GM19328 (cell line): Measurements from ENCODE around the gene CHL1.
"Not testable (repeated sequence)": the region's sequence is repeated elsewhere in the genome, so short reads cannot be mapped to it uniquely, and the experiment has no call there.

ENCODE experiments used
- ATAC-seq: cut with Tn5 transposase; IDR thresholded peaks from one replicate; pipeline ENCODE4 v1.9.1; 2021; ENCODE audit warnings: mild to moderate bottlenecking, moderate library complexity; ENCODE audit not compliant: unreplicated experiment

The CHL1 gene

DNA sequence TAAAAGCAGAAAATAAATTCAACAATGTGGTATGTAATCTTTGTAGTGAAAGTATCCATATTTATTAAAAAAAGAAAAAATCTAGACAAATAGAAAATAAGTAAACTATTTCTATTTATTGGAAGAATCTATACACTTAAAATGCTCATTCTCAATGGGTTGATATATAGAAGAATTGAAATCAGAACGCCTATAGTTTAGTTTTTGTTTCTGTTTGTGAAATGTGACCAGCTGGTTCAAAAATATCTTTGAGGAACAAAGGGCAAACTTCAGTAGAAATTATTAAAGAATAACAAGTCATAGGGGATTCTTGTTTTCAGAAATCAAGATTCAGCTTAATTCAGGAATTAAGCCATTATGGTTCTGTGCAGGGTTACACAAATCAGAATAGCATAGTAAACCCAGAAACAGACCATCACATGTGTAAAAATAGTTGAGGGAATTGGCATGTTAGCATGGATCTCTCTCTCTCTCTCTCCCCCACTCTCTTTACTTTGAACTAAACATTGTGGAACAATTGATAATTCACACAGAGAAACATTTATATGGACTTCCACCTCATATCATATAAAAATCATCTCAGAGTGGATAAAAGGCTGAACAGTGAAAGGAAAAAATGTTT is 134.0 kb downstream of the CHL1 start:
- no peak for ATAC-seq

DNA sequence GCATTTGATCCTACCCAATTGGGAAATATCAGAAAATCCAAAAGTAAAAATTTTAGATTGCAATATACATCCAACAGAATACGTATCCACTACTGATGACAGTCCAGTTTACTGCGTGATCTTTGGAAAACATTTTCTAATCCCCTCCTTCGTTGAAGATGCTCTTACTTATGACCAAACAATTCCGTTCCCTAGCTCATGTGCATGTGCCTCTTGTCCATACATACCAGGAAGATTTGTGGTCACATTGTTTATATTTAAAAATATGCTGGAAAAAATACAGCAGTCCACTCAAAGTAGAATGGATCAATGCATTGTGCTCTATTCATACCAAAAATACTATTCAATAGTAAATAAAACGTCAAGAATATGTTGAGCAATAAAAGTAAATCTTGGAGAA is 135.3 kb downstream of the CHL1 start:
- no peak for ATAC-seq

DNA sequence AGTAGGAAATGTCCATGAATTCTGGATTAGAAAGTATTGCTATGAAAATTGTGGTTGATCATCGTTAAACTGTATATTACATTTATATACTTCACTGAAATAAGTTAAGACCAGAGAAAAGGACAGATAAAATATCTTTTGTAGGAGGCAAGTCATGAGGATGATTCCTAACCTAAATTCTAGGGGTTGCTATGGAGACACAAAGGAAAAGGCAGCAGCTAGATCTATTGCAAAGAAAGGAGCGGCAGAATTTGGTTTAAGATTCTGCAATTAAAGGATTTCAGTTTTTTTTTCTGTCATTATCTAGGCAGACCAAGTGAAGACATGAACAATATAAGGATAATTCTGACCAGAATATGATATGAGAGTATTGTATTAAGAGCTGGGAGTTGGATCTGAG is 136.1 kb downstream of the CHL1 start:
- ATAC-seq = no peak

DNA sequence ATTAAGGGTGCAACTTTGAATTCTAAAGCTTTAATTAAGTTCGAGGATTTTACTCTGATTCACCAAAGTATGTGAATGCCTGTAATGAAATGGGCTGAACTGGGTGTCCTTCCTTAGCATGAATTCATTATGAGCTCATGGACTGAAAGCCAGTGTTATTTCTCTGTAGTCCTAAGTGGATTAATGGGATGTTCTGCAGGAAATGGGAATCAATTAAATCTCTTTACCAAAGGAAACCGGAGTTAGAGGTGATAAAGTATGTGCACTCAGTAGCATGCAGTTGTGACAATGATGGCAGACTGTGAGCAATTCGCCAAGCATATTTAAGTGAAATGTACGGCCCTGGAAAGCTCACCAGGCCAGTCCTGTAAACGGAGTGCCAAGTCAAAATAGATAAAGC is 138.7 kb downstream of the CHL1 start:
- no peak for ATAC-seq

DNA sequence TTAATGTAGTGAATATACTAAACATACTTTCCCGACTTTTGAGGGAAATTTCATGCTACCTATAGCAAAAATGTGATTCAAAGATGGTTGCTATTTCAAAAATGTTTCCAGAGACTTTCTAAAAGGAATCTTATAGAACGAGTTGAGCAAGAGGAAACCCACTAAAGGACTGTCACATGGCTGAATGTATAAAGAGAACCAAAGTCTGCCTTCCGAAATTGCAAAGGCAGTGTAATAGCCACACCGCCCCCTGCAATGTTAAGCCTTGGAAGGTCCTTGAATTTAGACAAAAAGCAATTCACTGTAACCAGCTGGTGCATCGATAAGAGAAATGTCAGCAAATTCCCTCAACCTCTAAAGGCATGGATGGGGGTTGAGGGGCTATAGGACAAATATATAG is 142.8 kb downstream of the CHL1 start:
- ATAC-seq = no peak

DNA sequence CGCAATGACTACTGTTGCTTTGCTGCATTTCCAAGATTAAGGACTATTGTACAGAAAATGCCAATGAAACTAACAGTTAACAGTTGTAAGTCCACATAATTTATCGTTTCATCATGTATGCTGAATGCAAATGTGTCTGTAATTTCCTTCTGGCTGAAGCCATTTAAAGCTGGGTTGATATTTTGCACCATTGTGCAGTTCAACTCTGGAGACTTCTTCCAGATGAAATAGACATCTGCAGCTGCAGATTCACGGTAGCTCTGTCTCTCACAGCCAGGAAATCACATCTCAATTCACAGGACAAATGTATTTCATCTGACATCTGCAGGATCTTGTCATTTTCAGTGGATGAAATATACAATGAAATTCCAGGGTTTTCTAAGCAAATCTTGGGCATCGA is 145.4 kb downstream of the CHL1 start:
- no peak for ATAC-seq

DNA sequence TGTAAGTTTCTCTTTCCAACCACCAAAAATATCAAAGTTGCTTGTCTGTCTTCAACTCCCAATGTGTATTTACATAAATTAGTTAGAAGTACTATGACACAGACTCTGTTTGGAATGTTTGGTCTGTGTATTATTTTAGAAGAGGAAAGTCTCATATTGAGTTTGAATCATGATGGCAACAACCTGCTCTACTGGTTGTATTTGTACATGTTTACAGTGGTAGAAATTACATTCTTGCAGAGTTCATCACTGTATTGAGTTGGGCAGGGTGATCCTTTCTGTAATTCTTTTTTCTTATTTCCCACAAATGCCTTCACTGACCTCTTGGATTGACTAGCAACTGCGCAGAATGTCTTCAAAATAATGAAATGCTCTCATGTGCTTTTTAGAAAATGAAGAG is 149.6 kb downstream of the CHL1 start:
- no peak for ATAC-seq

DNA sequence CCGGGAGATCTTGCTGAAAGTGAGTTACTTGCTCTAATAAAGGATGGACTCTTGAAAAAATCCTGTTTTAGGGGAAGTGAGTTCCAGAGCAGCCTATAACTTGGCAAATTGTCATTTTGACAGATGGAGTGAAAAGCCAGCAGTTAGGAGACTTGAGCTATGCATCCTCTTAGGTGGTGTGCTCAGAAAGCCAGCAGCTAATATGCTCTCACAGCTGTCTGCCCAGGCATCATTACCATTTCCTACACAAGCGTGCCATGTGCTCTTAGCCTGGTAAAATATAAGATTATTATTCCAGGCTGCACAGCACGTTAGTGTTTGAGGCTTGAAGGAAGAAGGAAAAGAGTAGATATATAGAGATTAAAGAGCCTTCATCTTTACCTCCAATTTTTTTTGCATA is 151.0 kb downstream of the CHL1 start:
- ATAC-seq = no peak

DNA sequence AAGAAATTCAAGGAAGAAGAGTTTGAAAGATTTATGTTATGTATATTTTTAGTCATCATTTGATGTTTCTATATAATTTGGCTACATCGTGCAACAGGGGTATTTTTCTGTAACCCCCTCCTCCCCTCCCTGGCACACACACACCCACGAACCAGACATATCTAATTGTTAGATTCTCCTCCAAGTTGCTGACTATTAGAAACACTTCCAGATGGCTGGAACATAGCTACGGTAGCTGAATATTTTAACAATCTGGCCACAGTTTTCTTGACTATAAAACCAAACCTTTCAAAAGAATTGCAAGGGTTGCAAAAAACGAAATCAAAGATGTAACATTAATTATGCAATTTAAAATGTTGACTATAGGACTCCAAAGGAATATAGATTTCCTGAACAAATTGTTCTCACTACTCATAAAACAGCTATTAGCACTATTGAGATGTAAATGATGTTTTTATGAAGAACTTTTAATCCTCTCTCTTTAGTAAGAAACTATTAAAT is 154.4 kb downstream of the CHL1 start:
- ATAC-seq = no peak

DNA sequence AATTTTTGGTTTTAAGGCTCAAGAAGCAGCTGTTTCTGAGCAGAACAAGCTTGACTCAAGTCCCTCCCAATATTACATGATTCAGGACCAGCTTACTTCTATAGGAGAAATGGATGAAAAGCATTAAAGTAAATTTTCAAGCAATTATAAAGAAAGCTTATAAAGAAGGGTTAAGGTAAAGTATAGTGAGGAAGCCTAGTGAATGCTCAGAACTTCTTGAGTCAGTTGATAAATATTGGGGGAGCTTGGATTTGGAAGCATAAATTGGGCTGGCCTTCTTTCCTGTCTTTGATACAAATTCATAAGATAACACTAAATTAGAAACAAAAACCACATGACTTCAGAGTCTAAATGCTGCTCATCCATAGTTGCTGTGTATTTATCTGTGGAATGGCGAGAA is 156.0 kb downstream of the CHL1 start:
- no peak for ATAC-seq

DNA sequence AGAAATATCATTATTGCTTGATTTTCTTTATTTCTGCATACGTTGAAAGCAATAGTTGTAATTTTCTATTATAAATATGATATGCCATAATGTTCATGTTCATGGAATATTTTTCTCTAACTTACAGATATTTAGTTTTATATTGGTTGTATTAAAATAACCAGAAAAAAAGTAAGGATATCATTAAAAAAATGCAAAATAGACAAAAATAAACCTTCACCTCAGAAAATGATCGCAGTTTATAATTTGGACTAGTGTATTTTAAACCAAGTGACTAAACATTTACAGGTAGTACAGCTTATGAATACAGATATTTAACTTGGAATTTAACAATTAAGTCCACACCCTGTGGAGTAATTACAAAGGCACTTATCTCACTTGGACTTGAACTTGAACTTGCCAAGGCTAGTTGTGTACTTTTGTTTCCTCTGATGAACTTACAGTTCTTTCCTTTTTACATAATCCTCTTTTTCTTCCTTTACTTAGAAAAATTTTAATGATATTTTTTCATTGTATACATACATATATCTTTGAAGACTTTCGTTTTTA is 156.7 kb downstream of the CHL1 start:
- ATAC-seq = no peak

DNA sequence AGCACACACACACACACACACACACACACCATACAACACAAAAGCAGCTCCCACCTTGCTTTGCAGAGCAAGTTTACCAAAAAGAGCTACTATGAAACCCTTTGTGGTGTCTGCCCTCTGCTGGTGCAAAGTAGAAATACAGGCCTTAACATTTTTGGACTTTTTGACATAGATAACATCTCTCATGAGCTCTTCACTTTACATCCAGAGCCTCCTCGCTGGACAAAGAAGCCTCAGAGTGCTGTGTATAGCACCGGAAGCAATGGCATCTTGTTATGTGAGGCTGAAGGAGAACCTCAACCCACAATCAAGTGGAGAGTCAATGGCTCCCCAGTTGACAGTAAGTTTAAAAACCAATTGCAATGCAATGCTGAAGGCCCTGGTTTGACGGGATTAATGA is 157.9 kb downstream of the CHL1 start:
- peak; percentile 70 for ATAC-seq

DNA sequence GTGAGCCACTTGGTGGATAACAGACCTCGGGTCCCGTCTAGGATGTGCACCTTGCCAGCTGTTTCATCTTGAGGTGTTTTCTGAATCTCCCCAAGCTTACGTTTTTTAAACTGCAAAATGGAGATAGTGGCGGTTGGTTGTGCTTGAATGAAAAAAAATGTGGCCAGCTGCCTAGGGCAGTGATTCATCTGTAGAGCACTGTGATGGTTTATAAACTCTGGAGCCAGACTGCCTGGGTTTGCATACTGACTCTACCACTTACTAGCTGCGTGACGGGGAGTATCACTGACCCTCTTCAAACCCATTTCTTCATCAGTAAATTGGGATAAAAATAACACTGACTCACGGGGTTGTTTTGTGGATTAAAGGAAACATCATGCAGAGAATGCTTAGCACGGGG is 159.1 kb downstream of the CHL1 start:
- ATAC-seq = no peak

DNA sequence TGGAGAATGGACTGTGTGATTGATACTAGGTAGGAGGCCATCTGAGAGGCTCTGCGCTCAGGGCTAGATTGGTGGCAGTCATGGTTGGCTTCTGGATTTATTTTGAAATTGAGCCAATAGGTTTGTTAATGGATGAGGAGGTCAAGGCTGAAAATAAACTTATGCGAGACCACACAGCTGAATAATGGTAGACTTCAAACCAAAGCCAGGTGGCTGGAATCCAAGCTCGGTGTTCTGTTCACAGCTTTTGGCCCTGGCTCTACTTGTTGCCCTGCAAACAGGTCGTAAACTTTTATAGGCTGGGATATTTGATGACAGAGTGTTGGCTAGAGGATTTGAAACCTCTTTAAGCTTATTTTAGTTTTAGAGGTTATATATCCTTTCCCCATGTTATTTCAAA is 160.4 kb downstream of the CHL1 start:
- no peak for ATAC-seq

DNA sequence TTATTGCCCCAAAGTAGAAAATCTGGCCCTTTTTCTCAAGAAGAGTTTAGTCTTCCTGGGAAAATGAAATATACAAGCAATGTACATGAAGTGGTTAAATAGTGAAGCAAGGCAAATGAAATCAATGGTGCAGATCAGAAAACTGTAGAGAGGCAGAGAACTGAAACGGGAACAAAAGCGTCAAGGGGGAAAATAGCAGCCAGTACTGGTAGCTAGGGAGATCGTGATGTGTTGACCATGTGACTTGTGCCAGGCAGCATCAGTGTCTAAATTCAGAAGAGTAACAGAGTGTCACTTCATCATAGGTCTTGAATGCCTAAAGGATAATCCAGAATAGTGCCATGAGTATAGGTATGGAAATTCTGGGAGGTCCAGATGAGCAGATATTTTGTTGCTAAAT is 163.1 kb downstream of the CHL1 start:
- ATAC-seq = peak; percentile 66

DNA sequence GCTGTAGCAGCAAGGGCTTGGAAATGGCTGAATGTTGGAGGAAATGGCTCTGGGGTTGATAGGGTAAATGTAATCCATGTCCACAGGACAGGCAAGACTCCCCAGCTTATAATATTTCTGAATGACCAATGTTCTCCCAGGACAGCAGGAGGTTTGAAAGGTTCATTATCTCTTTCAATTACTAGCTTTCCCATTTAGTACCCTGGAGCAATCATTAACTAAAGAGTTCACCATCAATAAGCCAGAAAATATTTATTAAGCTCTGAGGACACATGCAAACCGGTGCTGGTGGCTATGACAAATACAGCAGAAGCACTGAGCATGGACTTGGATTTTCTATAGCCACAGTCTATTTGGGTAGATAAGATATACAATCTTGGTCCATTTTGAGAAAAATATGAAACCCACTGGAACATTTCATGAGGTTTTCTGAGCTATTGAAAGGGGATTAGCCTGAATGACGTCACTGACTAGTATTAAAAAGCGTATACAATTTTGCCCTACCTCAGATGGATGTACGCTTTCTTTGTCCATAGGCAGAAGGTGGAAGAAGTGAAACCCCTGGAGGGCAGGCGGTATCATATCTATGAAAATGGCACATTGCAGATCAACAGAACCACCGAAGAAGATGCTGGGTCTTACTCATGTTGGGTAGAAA is 166.2 kb downstream of the CHL1 start:
- no peak for ATAC-seq

DNA sequence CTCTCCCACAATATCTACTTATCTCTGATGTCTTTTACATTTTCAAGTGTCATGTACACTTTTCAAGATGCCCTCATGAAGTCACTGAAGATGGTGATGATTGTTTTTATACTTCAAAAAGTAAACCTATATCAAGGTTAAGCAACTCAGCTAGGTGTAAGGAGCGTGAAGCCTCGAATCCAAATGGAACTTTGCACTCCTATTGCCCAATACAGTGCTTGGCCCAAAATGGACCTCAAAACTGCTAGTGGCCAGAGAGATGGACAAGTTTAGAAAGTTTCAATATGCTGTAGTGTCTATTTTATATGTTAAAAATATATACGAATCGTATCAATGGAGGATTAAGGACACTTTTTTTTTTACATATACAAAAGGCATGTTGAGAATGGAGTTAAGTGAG is 167.7 kb downstream of the CHL1 start:
- ATAC-seq = no peak

DNA sequence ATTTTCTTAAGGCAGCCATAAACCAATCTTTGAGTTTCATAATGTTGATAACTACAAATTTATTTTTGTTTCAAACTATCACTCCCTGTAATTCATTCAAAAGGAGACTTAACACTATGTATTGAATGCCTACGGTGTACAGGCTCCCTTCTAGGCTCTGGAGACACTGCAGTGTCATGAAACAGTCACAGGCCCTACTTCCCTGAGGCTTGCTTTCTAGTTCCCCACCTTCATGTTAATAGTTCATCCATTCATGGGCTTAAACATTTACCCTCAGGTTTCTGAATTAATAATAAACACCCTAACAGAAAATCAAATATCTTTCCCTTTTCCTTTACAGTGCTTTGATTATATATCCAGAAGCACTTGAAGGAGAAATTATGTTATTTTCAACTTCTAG is 168.7 kb downstream of the CHL1 start:
- ATAC-seq = no peak

DNA sequence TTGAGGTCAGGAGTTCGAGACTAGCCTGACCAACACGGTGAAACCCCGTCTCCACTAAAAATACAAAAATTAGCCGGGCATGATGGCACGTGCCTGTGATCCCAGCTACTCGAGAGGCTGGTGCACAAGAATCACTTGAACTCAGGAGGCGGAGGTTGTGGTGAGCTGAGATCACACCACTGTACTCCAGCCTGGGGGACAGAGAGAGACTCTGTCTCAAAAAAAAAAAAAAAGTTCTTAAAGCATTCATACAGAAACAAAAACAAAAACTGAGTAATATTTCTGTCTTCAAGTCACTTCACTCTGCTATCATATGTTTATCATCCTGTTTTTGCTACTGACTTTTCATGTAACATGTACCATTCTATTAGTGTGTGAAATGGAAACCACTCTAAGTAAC is 169.7 kb downstream of the CHL1 start:
- not testable (repeated sequence) for ATAC-seq

DNA sequence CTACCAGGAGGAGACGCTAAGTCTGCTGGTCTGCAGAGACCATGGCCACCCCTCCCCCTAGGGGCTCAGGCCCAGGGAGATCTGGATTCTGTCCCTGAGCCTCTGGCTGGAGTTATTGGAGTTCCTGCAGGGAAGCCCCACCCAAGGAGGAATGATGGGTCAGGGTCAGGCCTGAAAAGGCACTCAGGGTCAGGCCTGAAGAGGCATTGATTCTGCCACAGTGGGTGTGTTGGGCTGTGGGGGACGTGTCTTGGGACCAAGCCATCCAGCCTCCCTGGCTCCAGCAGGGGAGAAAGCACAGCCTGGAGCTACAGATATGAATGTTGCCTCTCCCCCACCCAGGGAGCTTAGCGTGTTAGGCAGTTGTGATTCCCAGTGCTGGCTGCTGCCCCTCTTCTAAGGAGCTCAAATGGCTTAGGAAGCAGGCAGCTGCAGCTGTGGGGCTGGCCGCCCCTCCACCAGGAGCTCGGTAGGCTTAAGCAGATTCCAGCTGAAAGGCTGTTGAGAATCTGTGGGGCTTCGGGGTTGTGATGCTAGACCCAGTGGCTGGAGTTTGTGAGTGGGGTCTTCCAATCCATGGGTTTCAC is 176.7 kb downstream of the CHL1 start:
- ATAC-seq = no peak

DNA sequence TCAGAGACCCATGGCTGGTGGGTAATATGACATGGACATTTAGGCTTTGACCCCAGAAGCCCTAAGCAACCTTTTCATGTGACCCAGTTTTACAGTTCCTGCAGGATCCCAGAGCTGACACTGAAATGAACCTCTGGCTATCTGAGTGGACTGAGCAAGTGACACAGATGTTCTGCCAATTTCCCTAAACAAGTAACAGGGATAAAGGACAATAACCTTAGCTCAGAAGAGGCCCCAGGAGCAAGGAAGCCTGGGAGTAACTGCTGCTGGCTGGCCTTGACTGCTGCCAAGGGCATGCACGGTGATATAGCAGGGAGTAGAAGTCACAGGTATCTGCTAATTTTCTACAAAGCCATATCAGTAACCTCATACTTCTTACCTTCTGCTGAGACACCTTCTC is 177.9 kb downstream of the CHL1 start:
- no peak for ATAC-seq

DNA sequence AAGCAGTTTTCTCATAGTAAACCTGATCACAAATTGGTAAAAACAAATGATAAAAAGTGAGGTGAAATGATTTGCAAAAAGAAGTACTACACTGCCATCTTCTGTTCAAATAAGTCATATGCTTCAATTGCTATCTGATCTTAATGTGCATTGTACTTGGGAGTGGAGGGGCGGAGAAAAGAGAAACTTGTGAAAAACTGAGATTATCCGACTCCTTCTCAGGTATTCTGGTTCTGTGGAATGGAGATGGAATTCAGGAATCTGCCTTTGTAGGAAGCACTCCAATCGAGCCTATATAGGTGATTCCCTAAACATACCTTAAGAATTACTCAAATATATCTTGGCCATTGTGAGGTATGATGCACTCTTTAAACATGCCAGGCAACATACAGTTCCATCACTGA is 180.6 kb downstream of the CHL1 start:
- no peak for ATAC-seq
